Activated CD8-positive, alpha-beta T cell treated with anti-CD3 and anti-CD28 coated beads for 36 hours (primary cell): Measurements from ENCODE around the gene UGT1A9. TPM values are rescaled to one million over a fixed set of nuclear protein-coding genes. Genes with fewer than 3 reads are reported as not detected.
"Not testable (repeated sequence)": the region's sequence is repeated elsewhere in the genome, so short reads cannot be mapped to it uniquely, and the experiment has no call there.

Experiments used
- ATAC-seq: fragments of 200-7000 bp; cut with Tn5 transposase; one replicate; pipeline ENCODE4 v1.10.0; 2021; ENCODE audit warnings: mild to moderate bottlenecking, moderate library complexity
- CTCF ChIA-PET: fragments of 350-600 bp; sonication (Branson Sonifier 250); formaldehyde crosslinking; loops from one replicate; lab custom pipeline; 2021; ENCODE audit warnings: antibody characterized with exemption; lab: Charles Lee
- POLR2A ChIA-PET: fragments of 350-600 bp; sonication (Branson Sonifier 250); formaldehyde crosslinking; loops from one replicate; lab custom pipeline; 2021; ENCODE audit warnings: antibody characterized with exemption; lab: Charles Lee
- DNase-seq: peaks from one replicate; pipeline ENCODE4 v3.0.0-alpha.2; 2020
- H3K27ac Mint-ChIP-seq: one replicate; pipeline ENCODE4 v1.8.0; 2021; ENCODE audit warnings: mild to moderate bottlenecking, mixed read lengths
- H3K27me3 Mint-ChIP-seq: one replicate; pipeline ENCODE4 v1.8.0; 2021; ENCODE audit warnings: mixed read lengths
- H3K36me3 Mint-ChIP-seq: one replicate; pipeline ENCODE4 v1.8.0; 2021; ENCODE audit warnings: low read depth, mixed read lengths
- H3K4me1 Mint-ChIP-seq: one replicate; pipeline ENCODE4 v1.8.0; 2021; ENCODE audit warnings: low read depth, mixed read lengths
- H3K4me3 Mint-ChIP-seq: one replicate; pipeline ENCODE4 v1.8.0; 2021; ENCODE audit warnings: mild to moderate bottlenecking, moderate library complexity, mixed read lengths
- H3K9me3 Mint-ChIP-seq: one replicate; pipeline ENCODE4 v1.8.0; 2021; ENCODE audit warnings: mixed read lengths
- intact Hi-C: fragments of 100-400 bp; cut with micrococcal nuclease; formaldehyde crosslinking; loops from one replicate; pipeline ENCODE4 v1.10.0; 2022
- total RNA-seq, 2 experiments: library from RNA; stranded (reverse); gene quantifications; one replicate each; pipeline ENCODE4 v1.2.3, GENCODE V29; 2021
- TF ChIP-seq, protein P1 (sequence below): fragments of 200-600 bp; IDR thresholded peaks from one replicate; pipeline ENCODE4 v1.8.0; 2022; ENCODE audit warnings: antibody characterized with exemption, mild to moderate bottlenecking

UGT1A9 gene
- not detected for total RNA-seq

DNA sequence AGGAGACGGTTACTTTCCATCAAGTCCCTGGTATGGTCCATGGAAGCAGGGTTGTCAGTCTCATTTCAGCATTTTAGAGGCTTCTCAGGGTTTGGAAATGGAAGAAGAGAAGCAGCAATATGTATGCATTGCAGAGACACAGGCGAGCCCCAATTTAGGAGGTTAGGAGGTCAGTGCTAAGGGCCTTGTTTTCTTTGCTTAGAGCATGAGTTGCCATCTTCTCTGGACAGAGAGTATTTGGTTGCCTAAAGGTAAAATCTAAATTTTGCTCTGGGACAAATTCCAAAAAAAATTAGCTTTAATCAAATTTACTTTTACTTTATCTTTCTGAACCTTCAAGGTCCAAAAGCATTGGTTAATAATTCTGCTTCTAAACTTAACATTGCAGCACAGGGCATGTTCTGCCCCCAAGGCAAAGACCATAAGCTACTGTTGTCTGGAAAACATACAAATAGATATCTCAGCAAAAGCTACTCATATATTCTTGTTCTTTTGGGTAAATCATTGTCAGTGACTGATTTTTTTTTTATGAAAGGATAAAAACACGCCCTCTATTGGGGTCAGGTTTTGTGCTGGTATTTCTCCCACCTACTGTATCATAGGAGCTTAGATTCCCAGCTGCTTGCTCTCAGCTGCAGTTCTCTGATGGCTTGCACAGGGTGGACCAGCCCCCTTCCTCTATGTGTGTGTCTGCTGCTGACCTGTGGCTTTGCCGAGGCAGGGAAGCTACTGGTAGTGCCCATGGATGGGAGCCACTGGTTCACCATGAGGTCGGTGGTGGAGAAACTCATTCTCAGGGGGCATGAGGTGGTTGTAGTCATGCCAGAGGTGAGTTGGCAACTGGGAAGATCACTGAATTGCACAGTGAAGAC lies at the start of gene UGT1A9:
TSS of gene UGT1A9 (plus strand) at position 609 of the 872 bp plus-strand sequence. CDS start at position 646, 37 bp downstream.
- Mint-ChIP-seq H3K4me1 (no peaks in the 10 kb centered on the region), H3K27me3 (peaks cover 20% of the 10 kb centered on the region), H3K27ac (no peak within 1 kb of the TSS), H3K4me3 (no peak within 1 kb of the TSS), H3K36me3 (no peaks in the 10 kb centered on the region), H3K9me3 (peaks cover 1% of the 10 kb centered on the region)
- ATAC-seq, result no peak
- DNase-seq, result no peak
- intact Hi-C loops, result no loop called here
- POLR2A ChIA-PET, result no interaction called here
- CTCF ChIA-PET, result no interaction called here
- TF ChIP-seq, protein P1, sequence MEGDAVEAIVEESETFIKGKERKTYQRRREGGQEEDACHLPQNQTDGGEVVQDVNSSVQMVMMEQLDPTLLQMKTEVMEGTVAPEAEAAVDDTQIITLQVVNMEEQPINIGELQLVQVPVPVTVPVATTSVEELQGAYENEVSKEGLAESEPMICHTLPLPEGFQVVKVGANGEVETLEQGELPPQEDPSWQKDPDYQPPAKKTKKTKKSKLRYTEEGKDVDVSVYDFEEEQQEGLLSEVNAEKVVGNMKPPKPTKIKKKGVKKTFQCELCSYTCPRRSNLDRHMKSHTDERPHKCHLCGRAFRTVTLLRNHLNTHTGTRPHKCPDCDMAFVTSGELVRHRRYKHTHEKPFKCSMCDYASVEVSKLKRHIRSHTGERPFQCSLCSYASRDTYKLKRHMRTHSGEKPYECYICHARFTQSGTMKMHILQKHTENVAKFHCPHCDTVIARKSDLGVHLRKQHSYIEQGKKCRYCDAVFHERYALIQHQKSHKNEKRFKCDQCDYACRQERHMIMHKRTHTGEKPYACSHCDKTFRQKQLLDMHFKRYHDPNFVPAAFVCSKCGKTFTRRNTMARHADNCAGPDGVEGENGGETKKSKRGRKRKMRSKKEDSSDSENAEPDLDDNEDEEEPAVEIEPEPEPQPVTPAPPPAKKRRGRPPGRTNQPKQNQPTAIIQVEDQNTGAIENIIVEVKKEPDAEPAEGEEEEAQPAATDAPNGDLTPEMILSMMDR, result no peak

DNA sequence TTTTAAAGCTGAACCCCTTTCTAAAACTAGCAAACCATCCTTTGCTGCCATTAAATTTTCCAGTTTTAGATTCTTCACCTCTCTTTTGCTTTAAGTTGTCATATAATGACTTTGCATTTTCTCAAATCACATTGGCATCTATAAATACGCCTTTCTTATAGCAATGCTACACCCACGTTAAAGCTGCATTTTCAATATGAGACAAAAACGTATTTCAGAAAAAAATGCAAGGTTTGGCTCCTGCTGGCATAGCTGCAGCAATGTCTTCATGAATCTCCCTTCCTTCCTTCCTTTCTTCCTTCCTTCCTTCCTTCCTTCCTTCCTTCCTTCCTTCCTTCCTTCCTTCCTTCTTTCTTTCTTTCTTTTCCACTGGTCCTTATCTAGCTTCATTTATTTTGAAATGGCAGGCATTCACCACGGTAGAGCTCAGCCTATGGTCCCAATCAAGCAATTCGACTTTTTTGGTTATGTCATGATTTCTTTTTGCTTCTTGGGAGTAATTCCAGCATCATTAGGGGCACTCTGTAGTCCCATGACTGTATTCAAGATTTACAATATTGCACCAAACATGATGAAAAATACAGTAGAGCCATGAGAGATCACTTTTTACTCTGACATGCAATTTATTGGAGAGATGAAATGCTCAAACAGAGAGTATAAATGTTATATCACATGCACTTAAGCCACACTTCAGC lies 44.2 kb upstream of the UGT1A9 start:
- Mint-ChIP-seq H3K36me3 (no peaks in the 10 kb centered on the region), H3K9me3 (peaks cover 9% of the 10 kb centered on the region), H3K4me3 (no peak overlapping the region), H3K27me3 (peaks cover 13% of the 10 kb centered on the region), H3K4me1 (no peaks in the 10 kb centered on the region), H3K27ac (no peak overlapping the region)
- no peak for DNase-seq
- intact Hi-C loops, result no loop called here
- ChIA-PET POLR2A (interaction anchor here (0.7 kb wide), 1 partner anchor 54 kb away, joined by 3 read pairs; no protein-coding TSS in a partner anchor), CTCF (no interaction called here)
- ATAC-seq, result no peak
- TF ChIP-seq, protein P1, result no peak

DNA sequence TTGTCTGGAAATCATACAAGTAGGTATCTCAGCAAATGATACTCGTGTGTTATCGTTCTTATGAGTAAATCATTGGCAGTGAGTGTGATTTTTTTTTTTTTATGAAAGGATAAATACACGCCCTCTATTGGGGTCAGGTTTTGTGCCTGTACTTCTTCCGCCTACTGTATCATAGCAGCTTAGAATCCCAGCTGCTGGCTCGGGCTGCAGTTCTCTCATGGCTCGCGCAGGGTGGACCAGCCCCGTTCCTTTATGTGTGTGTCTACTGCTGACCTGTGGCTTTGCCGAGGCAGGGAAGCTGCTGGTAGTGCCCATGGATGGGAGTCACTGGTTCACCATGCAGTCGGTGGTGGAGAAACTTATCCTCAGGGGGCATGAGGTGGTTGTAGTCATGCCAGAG lies 35.4 kb upstream of the UGT1A9 start, which contains the start of gene UGT1A10:
TSS of gene UGT1A10 (plus strand) at position 143 of the 400 bp plus-strand sequence. CDS start at position 218, 75 bp downstream.
- ATAC-seq, H3K4me1 Mint-ChIP-seq, H3K9me3 Mint-ChIP-seq, H3K4me3 Mint-ChIP-seq, H3K27ac Mint-ChIP-seq, CTCF ChIA-PET, DNase-seq, POLR2A ChIA-PET, intact Hi-C loops, H3K36me3 Mint-ChIP-seq: not testable (repeated sequence)
- H3K27me3 Mint-ChIP-seq, result peaks cover 15% of the 10 kb centered on the region

GRCh38 chr2:233638836-233639235 lies 32.9 kb upstream of the UGT1A9 start:
- TF ChIP-seq, protein P1, result no peak
- Mint-ChIP-seq H3K4me3 (no peak overlapping the region), H3K27me3 (peaks cover 11% of the 10 kb centered on the region), H3K27ac (no peak overlapping the region), H3K36me3 (no peaks in the 10 kb centered on the region), H3K4me1 (peaks cover 7% of the 10 kb centered on the region), H3K9me3 (no peaks in the 10 kb centered on the region)
- intact Hi-C loops, result no loop called here
- POLR2A ChIA-PET, result no interaction called here
- ATAC-seq, result no peak
- CTCF ChIA-PET, result no interaction called here
- DNase-seq, result peak; percentile 10

DNA sequence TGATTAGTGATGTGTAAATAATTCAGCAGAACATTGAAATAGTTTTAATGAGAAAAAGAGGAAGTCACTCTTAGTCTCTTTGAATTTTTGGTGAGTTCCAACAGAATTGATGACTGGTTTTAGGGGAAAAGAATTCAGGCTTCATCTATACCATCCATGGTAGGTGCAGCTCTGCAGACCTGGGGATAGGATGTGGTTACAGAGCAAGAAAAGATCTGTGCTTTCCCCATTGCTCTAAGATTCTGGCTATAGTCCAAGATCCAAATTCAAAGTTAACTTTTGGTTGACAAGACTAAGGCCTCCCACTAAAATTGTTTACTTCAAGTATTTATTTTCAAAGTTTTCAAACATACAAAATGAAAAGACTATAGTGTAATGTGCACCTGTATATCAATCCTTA lies 31.8 kb upstream of the UGT1A9 start:
- intact Hi-C loops, result no loop called here
- ChIA-PET POLR2A (no interaction called here), CTCF (no interaction called here)
- peaks cover 8% of the 10 kb centered on the region for H3K27me3 Mint-ChIP-seq
- DNase-seq (no peak), ATAC-seq (no peak)
- H3K27ac Mint-ChIP-seq, result no peak overlapping the region
- no peaks in the 10 kb centered on the region for H3K36me3 Mint-ChIP-seq
- no peaks in the 10 kb centered on the region for H3K9me3 Mint-ChIP-seq
- H3K4me1 Mint-ChIP-seq, result peaks cover 7% of the 10 kb centered on the region
- no peak overlapping the region for H3K4me3 Mint-ChIP-seq
- TF ChIP-seq, protein P1, result no peak
